H1 (cell line): Measurements from ENCODE around the gene NT5E. TPM values are rescaled to one million over a fixed set of nuclear protein-coding genes. Genes with fewer than 3 reads are reported as not detected.

ENCODE experiments used
- CTCF ChIA-PET: fragments of 300-600 bp; sonication (Branson Sonifier 250); formaldehyde crosslinking; loops from one replicate; lab custom pipeline; 2021; ENCODE audit not compliant: partially characterized antibody; lab: Charles Lee
- POLR2A ChIA-PET: fragments of 300-600 bp; sonication (Branson Sonifier 250); formaldehyde crosslinking; loops from one replicate; lab custom pipeline; 2021; ENCODE audit warnings: inconsistent platforms; ENCODE audit not compliant: partially characterized antibody; lab: Charles Lee
- DNase-seq, 2 experiments: peaks; one replicate each; pipeline versions ENCODE4 v3.0.0 to v3.0.0-alpha.2; 2010 to 2022; ENCODE audit warnings: low spot score in 2 of 2, low read depth in 1 of 2, mixed read lengths in 1 of 2
- FAIRE-seq: peaks from 2 replicates; lab custom pipeline; 2011; peaks lifted over from hg19 to GRCh38; lab: Jason Lieb, UNC
- H2AFZ ChIP-seq: 2 replicates; pipeline ENCODE4 v1.8.1; 2012; ENCODE audit warnings: low read length, inconsistent platforms
- H2AK5ac ChIP-seq: 2 replicates; pipeline ENCODE4 v1.6.1; 2013; ENCODE audit warnings: low read depth, low read length
- H2BK120ac ChIP-seq: replicated peaks from 2 replicates; pipeline ENCODE3; 2013; ENCODE audit warnings: low read depth, low read length, inconsistent platforms
- H2BK12ac ChIP-seq: 2 replicates; pipeline ENCODE4 v1.6.1; 2013; ENCODE audit warnings: low read depth, low read length
- H2BK15ac ChIP-seq: 2 replicates; pipeline ENCODE4 v1.6.1; 2013; ENCODE audit warnings: low read length
- H2BK20ac ChIP-seq: 2 replicates; pipeline ENCODE4 v1.6.1; 2013; ENCODE audit warnings: low read length
- H2BK5ac ChIP-seq: 2 replicates; pipeline ENCODE4 v1.6.1; 2013; ENCODE audit warnings: low read depth, low read length
- H3K14ac ChIP-seq: 2 replicates; pipeline ENCODE4 v1.6.1; 2013; ENCODE audit warnings: inconsistent platforms; ENCODE audit not compliant: insufficient read length
- H3K18ac ChIP-seq: 2 replicates; pipeline ENCODE4 v1.6.1; 2013; ENCODE audit warnings: low read length; ENCODE audit errors: extremely low read depth
- H3K23ac ChIP-seq: 2 replicates; pipeline ENCODE4 v1.6.1; 2013; ENCODE audit warnings: inconsistent platforms; ENCODE audit not compliant: insufficient read length
- H3K23me2 ChIP-seq: 2 replicates; pipeline ENCODE4 v1.6.1; 2013; ENCODE audit warnings: low read depth, low read length
- H3K27ac ChIP-seq: 2 replicates; pipeline ENCODE4 v1.6.1; 2011; ENCODE audit warnings: low read depth, low read length, inconsistent platforms
- H3K27me3 ChIP-seq, 4 experiments: replicated peaks in 1 of 4; 1 replicate in 1 of 4; 2 replicates in 3 of 4; pipeline versions ENCODE4 v1.6.1 to v1.8.1; 2011 to 2013; ENCODE audit warnings: low read length in 3 of 4, mild to moderate bottlenecking in 3 of 4, inconsistent platforms in 2 of 4, mixed read lengths in 2 of 4, moderate library complexity in 1 of 4; ENCODE audit not compliant: control insufficient read depth in 3 of 4, insufficient read depth in 3 of 4; ENCODE audit errors: extremely low read depth in 1 of 4
- H3K36me3 ChIP-seq, 4 experiments: 2 replicates each; pipeline versions ENCODE4 v1.6.1 to v1.8.1; 2011 to 2013; ENCODE audit warnings: mild to moderate bottlenecking in 4 of 4, low read length in 3 of 4, moderate library complexity in 2 of 4, control low read depth in 1 of 4, inconsistent platforms in 1 of 4; ENCODE audit not compliant: insufficient read depth in 4 of 4, control insufficient read depth in 2 of 4
- H3K4ac ChIP-seq: replicated peaks from 2 replicates; pipeline ENCODE3; 2013; ENCODE audit warnings: low read length, low read depth, mixed read lengths, inconsistent platforms; ENCODE audit not compliant: insufficient read length
- H3K4me1 ChIP-seq, 4 experiments: replicated peaks in 1 of 4; 1 replicate in 1 of 4; 2 replicates in 3 of 4; pipeline versions ENCODE4 v1.6.1 to v1.8.1; 2011 to 2013; ENCODE audit warnings: low read length in 3 of 4, inconsistent platforms in 2 of 4, mixed read lengths in 1 of 4; ENCODE audit not compliant: insufficient read depth in 4 of 4, control insufficient read depth in 3 of 4
- H3K4me2 ChIP-seq, 2 experiments: 2 replicates each; pipeline versions ENCODE4 v1.6.1 to v1.8.1; 2011 to 2013; ENCODE audit warnings: low read depth in 2 of 2, low read length in 2 of 2, control low read depth in 1 of 2, inconsistent platforms in 1 of 2, mild to moderate bottlenecking in 1 of 2; ENCODE audit not compliant: insufficient read depth in 1 of 2
- H3K4me3 ChIP-seq, 4 experiments: fragments of 200-600, 300-600 bp in 1 of 4; sonication (generic), shearing (Covaris generic), sonication (Bioruptor Twin) in 1 of 4; 2 replicates each; pipeline versions ENCODE4 v1.5.1 to v1.8.1; 2011 to 2016; ENCODE audit warnings: low read length in 4 of 4, low read depth in 3 of 4, control low read depth in 2 of 4, inconsistent platforms in 2 of 4, mild to moderate bottlenecking in 2 of 4, mixed read lengths in 1 of 4, moderate library complexity in 1 of 4; ENCODE audit not compliant: insufficient read depth in 2 of 4; ENCODE audit errors: extremely low read depth in 1 of 4
- H3K56ac ChIP-seq: replicated peaks from 2 replicates; pipeline ENCODE3; 2013; ENCODE audit warnings: low read depth, mild to moderate bottlenecking, mixed read lengths, low read length, inconsistent platforms; ENCODE audit not compliant: insufficient read length
- H3K79me1 ChIP-seq: 2 replicates; pipeline ENCODE4 v1.6.1; 2013; ENCODE audit warnings: low read depth, low read length, control low read depth
- H3K79me2 ChIP-seq, 2 experiments: 2 replicates each; pipeline versions ENCODE4 v1.6.1 to v1.8.1; 2012 to 2013; ENCODE audit warnings: low read length in 2 of 2, mild to moderate bottlenecking in 2 of 2, inconsistent platforms in 1 of 2; ENCODE audit not compliant: insufficient read depth in 2 of 2, control insufficient read depth in 1 of 2
- H3K9ac ChIP-seq, 4 experiments: replicated peaks in 1 of 4; 1 replicate in 1 of 4; 2 replicates in 3 of 4; pipeline versions ENCODE4 v1.6.1 to v1.8.1; 2011 to 2013; ENCODE audit warnings: low read depth in 3 of 4, low read length in 3 of 4, control low read depth in 2 of 4, mild to moderate bottlenecking in 2 of 4, moderate library complexity in 2 of 4, inconsistent platforms in 1 of 4; ENCODE audit errors: extremely low read depth in 1 of 4
- H3K9me3 ChIP-seq, 2 experiments: 2 replicates each; pipeline versions ENCODE4 v1.6.1 to v1.8.1; 2012 to 2013; ENCODE audit warnings: mild to moderate bottlenecking in 2 of 2, moderate library complexity in 2 of 2, control low read depth in 1 of 2, inconsistent platforms in 1 of 2, low read depth in 1 of 2, low read length in 1 of 2, mixed read lengths in 1 of 2; ENCODE audit not compliant: insufficient read depth in 2 of 2
- H4K20me1 ChIP-seq, 2 experiments: replicated peaks in 1 of 2; 2 replicates each; pipeline versions ENCODE3 to v1.8.1; 2011 to 2013; ENCODE audit warnings: inconsistent platforms in 2 of 2, low read length in 2 of 2, mild to moderate bottlenecking in 1 of 2; ENCODE audit not compliant: insufficient read depth in 2 of 2, control insufficient read depth in 1 of 2
- H4K5ac ChIP-seq: 2 replicates; pipeline ENCODE4 v1.6.1; 2013; ENCODE audit warnings: low read length, low read depth, mixed read lengths, inconsistent platforms; ENCODE audit not compliant: insufficient read length
- H4K8ac ChIP-seq: 2 replicates; pipeline ENCODE4 v1.8.0; 2013; ENCODE audit warnings: mild to moderate bottlenecking, moderate library complexity, low read length, inconsistent platforms; ENCODE audit not compliant: insufficient read depth; ENCODE audit errors: extremely low read depth
- H4K91ac ChIP-seq: replicated peaks from 2 replicates; pipeline ENCODE3; 2013; ENCODE audit warnings: low read length, mixed read lengths, inconsistent platforms; ENCODE audit not compliant: insufficient read length
- BACH1 ChIP-seq: IDR thresholded peaks from 2 replicates; pipeline ENCODE4 v1.6.1; 2012; ENCODE audit warnings: low read length, improper control_type of control experiment
- CHD1 ChIP-seq: IDR thresholded peaks from 2 replicates; pipeline ENCODE4 v1.6.1; 2012; ENCODE audit warnings: low read depth, low read length, improper control_type of control experiment
- FOSL1 ChIP-seq: IDR thresholded peaks from 2 replicates; pipeline ENCODE4 v1.6.1; 2011; ENCODE audit warnings: mild to moderate bottlenecking, low read depth, low read length, moderate library complexity; ENCODE audit not compliant: insufficient read depth
- KDM1A ChIP-seq: fragments of 200-600, 300-600 bp; sonication (generic); IDR thresholded peaks from 2 replicates; pipeline ENCODE4 v1.7.1; 2016; ENCODE audit warnings: mild to moderate bottlenecking, low read length, borderline replicate concordance
- POLR2AphosphoS5 ChIP-seq: IDR thresholded peaks from 2 replicates; pipeline ENCODE4 v1.6.1; 2011; ENCODE audit warnings: low read depth, low read length
- POU5F1 ChIP-seq: IDR thresholded peaks from 2 replicates; pipeline ENCODE4 v1.6.1; 2011; ENCODE audit warnings: low read depth, mild to moderate bottlenecking, low read length, moderate library complexity
- RFX5 ChIP-seq: IDR thresholded peaks from 2 replicates; pipeline ENCODE4 v1.6.1; 2011; ENCODE audit warnings: low read depth, low read length, improper control_type of control experiment, borderline replicate concordance
- SAP30 ChIP-seq: fragments of 300-600 bp; sonication (generic); IDR thresholded peaks from 2 replicates; pipeline ENCODE4 v1.7.1; 2012; ENCODE audit warnings: low read length, moderate library complexity, mild to moderate bottlenecking, inconsistent platforms; ENCODE audit not compliant: insufficient read depth, insufficient replicate concordance
- TAF1 ChIP-seq: IDR thresholded peaks from 2 replicates; pipeline ENCODE4 v1.6.1; 2011; ENCODE audit warnings: mild to moderate bottlenecking, low read depth, low read length
- TCF12 ChIP-seq: IDR thresholded peaks from 2 replicates; pipeline ENCODE4 v1.6.1; 2011; ENCODE audit warnings: low read depth, mild to moderate bottlenecking, low read length
- ZNF274 ChIP-seq: IDR thresholded peaks from 2 replicates; pipeline ENCODE4 v1.7.0; 2012; ENCODE audit warnings: low read length, borderline replicate concordance; ENCODE audit errors: extremely low read depth
- WGBS, 2 experiments: shearing (Covaris generic) in 1 of 2; methylation state at CpG; one replicate each; pipeline versions ENCODE4 v1.1.6 to v1.1.7; 2013 to 2015; ENCODE audit warnings: low lambda C conversion rate in 2 of 2, mixed read lengths in 2 of 2, inconsistent platforms in 1 of 2, low coverage in 1 of 2, missing lambda C conversion rate in 1 of 2; ENCODE audit not compliant: insufficient replicate concordance in 2 of 2, insufficient coverage in 1 of 2, insufficient read length in 1 of 2; ENCODE audit errors: extremely low coverage in 1 of 2, missing lambda C conversion rate in 1 of 2; 5-methylcytosine and 5-hydroxymethylcytosine counted together
- polyA plus RNA-seq, 7 experiments: library from polyadenylated mRNA; depleted of rRNA in 3 of 7; stranded (reverse) in 5 of 7; unstranded in 2 of 7; fragments of >200 nt in 5 of 7; fragments of 200-250 nt in 2 of 7; gene quantifications; 1 replicate in 5 of 7; 2 replicates in 1 of 7; 4 replicates in 1 of 7; pipeline versions ENCODE4 v1.2.1 to v1.2.3, GENCODE V29; 2011 to 2013; ENCODE audit warnings: missing spikeins in 2 of 7, mixed read lengths in 2 of 7
- total RNA-seq: library from RNA; stranded (reverse); fragmentation: NEBNext Ultra II Directional; extraction: Animal tissue kit (Norgen Biotek cat#: 25700); gene quantifications from 2 replicates; pipeline ENCODE4 v1.2.1, GENCODE V29; 2021
- TF ChIP-seq, protein P1 (sequence below): IDR thresholded peaks from 2 replicates; pipeline ENCODE4 v1.6.1; 2011; ENCODE audit warnings: low read depth, mild to moderate bottlenecking, low read length; ENCODE audit not compliant: insufficient read depth

NT5E gene
- total and polyA plus RNA-seq, 2 of the 8 experiments (the other 6 are each of a cell fraction or from before 2014, with no cell fraction given), result 0.74 to 1.5 TPM

DNA sequence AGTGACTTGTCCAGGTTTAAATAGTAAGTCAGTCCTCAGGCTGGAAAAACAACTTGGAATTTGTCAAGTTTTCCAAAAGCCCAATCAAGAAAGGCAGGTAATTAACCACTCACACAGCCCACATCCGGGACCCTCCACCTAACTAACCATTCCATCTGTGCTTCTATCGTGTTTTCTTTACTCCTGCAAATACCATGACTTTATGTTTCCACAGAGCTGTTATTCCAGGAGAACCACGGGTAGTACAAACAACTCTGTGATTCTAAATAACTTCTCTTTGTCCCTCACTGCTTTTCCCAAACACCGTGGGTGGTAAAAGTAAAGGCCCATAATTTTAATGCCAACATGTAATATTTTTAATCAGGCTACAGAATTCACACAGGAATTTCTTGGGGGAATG is 49.6 kb upstream of the NT5E start:
- H3K18ac ChIP-seq, result no peak overlapping the region
- no peaks in the 10 kb centered on the region for H3K79me2 ChIP-seq
- no peak overlapping the region for H2AFZ ChIP-seq
- no peak overlapping the region for H2BK12ac ChIP-seq
- no peaks in the 10 kb centered on the region for H3K27me3 ChIP-seq
- ChIA-PET POLR2A (interaction anchor here (1.3 kb wide), 1 partner anchor 278 kb away, joined by 3 read pairs; no protein-coding TSS in a partner anchor), CTCF (interaction anchor here (0.7 to 3.3 kb wide), 2 partner anchors 17 to 83 kb away, joined by 3 to 11 read pairs; no protein-coding TSS in a partner anchor)
- no peaks in the 10 kb centered on the region for H3K9me3 ChIP-seq
- no peak overlapping the region for H3K4me3 ChIP-seq
- no peaks in the 10 kb centered on the region for H3K23me2 ChIP-seq
- no peaks in the 10 kb centered on the region for H4K20me1 ChIP-seq
- H3K56ac ChIP-seq, result no peak overlapping the region
- no peaks in the 10 kb centered on the region for H3K36me3 ChIP-seq
- H3K4me1 ChIP-seq, result peaks cover 0 to 8% (median 4%) of the 10 kb centered on the region in 4 experiments; a peak in 3 of 7 replicates
- H2AK5ac ChIP-seq, result no peak overlapping the region
- no peak overlapping the region for H3K27ac ChIP-seq
- no peak overlapping the region for H3K23ac ChIP-seq
- no peak for DNase-seq
- no peak overlapping the region for H3K4ac ChIP-seq
- no peak for TF ChIP-seq BACH1
- no peak for TF ChIP-seq SAP30
- no peak for TF ChIP-seq CHD1
- TF ChIP-seq POLR2AphosphoS5, result no peak
- no peak for TF ChIP-seq RFX5
- no peak for TF ChIP-seq TCF12
- no peak for TF ChIP-seq TAF1
- no peak for TF ChIP-seq FOSL1
- no peak for TF ChIP-seq KDM1A
- TF ChIP-seq ZNF274, result no peak
- no peak for TF ChIP-seq POU5F1
- TF ChIP-seq, protein P1, sequence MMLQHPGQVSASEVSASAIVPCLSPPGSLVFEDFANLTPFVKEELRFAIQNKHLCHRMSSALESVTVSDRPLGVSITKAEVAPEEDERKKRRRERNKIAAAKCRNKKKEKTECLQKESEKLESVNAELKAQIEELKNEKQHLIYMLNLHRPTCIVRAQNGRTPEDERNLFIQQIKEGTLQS, result no peak
- no peak overlapping the region for H2BK20ac ChIP-seq
- no peak overlapping the region for H3K4me2 ChIP-seq
- no peak overlapping the region for H4K5ac ChIP-seq
- no peak overlapping the region for H3K9ac ChIP-seq
- no peak overlapping the region for H2BK15ac ChIP-seq
- H2BK120ac ChIP-seq, result no peak overlapping the region
- no peak overlapping the region for H4K91ac ChIP-seq
- no peak for FAIRE-seq
- H2BK5ac ChIP-seq, result no peak overlapping the region
- 93% methylated on average over 4 of the region's 4 CpGs; no CpG with 5 or more reads in 1 of the 2 experiments for WGBS, 2 experiments
- H3K14ac ChIP-seq, result no peak overlapping the region
- H4K8ac ChIP-seq, result no peak overlapping the region
- no peaks in the 10 kb centered on the region for H3K79me1 ChIP-seq
